ENCODE results near the gene HOXD8. TPM values are rescaled to one million over a fixed set of nuclear protein-coding genes. Genes with fewer than 3 reads are reported as not detected.

The HOXD8 gene
- total RNA-seq, 1 experiment from 2014 or later, result 0.39 TPM

DNA sequence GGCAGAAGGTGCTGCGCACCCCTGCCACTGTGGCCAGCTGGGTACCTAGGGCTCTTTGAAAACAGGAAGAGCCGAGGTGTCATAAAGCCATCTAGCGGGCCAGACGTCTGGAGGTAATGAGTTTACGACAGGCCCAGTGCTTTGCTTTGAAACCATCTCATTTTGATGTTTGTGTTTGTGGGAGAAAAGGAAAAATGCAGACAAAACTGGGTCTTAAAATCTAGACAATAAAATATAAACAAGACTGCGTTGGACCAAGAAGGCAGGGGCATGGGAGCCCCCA is 3.8 kb upstream of the HOXD8 start:
- Histone ChIP-seq H3K27me3 (ENCODE audit: insufficient read depth, low read depth) (peaks cover 51% of the 10 kb centered on the region), H3F3A (ENCODE audit: insufficient read depth, low read depth) (no peaks in the 10 kb centered on the region), H3K9me3 (ENCODE audit: insufficient read depth, low read depth) (no peaks in the 10 kb centered on the region), H3K36me3 (ENCODE audit: low read depth) (no peaks in the 10 kb centered on the region), H3K4me2 (no peak overlapping the region), H4K20me1 (ENCODE audit: insufficient read depth) (no peaks in the 10 kb centered on the region), H3K79me2 (ENCODE audit: low read depth) (no peaks in the 10 kb centered on the region), H2AFZ (no peak overlapping the region), H3K4me1 (replicated peaks; ENCODE audit: insufficient read depth) (no peaks in the 10 kb centered on the region), H3K4me3 (no peak overlapping the region), H3K27ac (no peak overlapping the region), H3K9me2 (ENCODE audit: insufficient read depth) (no peaks in the 10 kb centered on the region)
- POLR2A ChIA-PET (ENCODE audit: unreplicated experiment), result no interaction called here
- BruUV-seq (replicated peaks), result no TSS peak
- TF ChIP-seq EZH2 (IDR thresholded peaks at IDR 0.05; ENCODE audit: low read depth), result no peak
- TF ChIP-seq, protein P1, sequence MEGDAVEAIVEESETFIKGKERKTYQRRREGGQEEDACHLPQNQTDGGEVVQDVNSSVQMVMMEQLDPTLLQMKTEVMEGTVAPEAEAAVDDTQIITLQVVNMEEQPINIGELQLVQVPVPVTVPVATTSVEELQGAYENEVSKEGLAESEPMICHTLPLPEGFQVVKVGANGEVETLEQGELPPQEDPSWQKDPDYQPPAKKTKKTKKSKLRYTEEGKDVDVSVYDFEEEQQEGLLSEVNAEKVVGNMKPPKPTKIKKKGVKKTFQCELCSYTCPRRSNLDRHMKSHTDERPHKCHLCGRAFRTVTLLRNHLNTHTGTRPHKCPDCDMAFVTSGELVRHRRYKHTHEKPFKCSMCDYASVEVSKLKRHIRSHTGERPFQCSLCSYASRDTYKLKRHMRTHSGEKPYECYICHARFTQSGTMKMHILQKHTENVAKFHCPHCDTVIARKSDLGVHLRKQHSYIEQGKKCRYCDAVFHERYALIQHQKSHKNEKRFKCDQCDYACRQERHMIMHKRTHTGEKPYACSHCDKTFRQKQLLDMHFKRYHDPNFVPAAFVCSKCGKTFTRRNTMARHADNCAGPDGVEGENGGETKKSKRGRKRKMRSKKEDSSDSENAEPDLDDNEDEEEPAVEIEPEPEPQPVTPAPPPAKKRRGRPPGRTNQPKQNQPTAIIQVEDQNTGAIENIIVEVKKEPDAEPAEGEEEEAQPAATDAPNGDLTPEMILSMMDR (conservative IDR thresholded peaks at IDR 0.05), result no peak
- DNase-seq, result no peak
- intact Hi-C loops (cut with micrococcal nuclease; ENCODE audit: unreplicated experiment), result loop anchor here (2.0 to 5.0 kb wide), 3 partner anchors 329 to 1207 kb away; no protein-coding TSS in a partner anchor
- CTCF ChIA-PET, result no interaction called here

DNA sequence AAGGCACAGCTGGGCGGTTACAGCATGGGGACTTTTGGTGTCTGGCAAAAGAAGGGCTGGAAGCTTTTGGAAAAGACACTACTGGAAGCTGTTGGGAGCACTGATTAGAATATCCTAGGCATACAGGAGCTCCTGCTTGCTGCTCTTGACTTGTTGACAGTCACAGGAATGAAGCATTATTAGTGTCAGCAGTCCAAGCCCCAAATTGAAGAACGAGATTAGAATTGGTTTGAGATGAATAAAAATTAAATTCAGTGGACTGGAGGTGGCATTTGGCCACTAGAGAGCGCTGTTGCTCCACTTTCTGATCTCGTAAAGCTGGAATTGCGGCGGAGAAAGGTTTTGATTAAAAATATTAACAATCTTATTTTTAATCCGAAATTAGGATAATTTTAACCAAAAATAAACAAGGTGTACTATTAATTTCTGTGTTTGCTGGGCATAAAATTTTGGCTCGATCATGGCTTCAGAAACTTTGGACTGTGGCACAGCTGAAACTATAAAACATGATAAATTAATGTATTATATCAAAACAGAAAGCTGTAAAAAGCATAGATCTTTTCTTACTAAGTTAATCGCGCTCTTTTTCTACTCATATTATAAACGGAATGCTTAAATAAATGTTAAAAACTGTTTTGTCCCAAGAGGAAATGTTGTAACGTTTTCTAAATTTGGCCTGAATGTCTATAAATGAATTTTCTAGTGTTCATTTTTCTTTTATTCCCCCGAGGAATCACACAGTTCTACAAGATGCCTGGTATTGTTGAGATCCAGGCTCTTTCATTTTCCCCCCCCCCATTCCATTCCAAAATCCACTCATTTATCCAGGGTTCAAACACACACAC is 2.4 kb upstream of the HOXD8 start:
- H3K9me3 ChIP-seq (ENCODE audit: insufficient read depth, low read depth), result no peaks in the 10 kb centered on the region
- DNase-seq, result peak; percentile 43 to 67
- CTCF ChIA-PET, result interaction anchor here (0.6 to 2.9 kb wide), 10 partner anchors 328 to 1118 kb away, joined by 3 to 15 read pairs (median 10); no protein-coding TSS in a partner anchor
- H3F3A ChIP-seq (ENCODE audit: insufficient read depth, low read depth), result no peaks in the 10 kb centered on the region
- no peaks in the 10 kb centered on the region for H3K36me3 ChIP-seq (ENCODE audit: low read depth)
- peaks cover 52% of the 10 kb centered on the region for H3K27me3 ChIP-seq (ENCODE audit: insufficient read depth, low read depth)
- BruUV-seq (replicated peaks), result no TSS peak
- no peak overlapping the region for H3K27ac ChIP-seq
- 0 out of 2 replicates have a peak overlapping the region, but pooled peaks have one; percentile 3 for H3K4me3 ChIP-seq
- H2AFZ ChIP-seq, result no peak overlapping the region
- POLR2A ChIA-PET (ENCODE audit: unreplicated experiment), result interaction anchor here (0.7 kb wide), 1 partner anchor 1035 kb away, joined by 3 read pairs; no protein-coding TSS in a partner anchor
- peak overlapping the region; percentile 34 for H3K4me2 ChIP-seq
- intact Hi-C loops (cut with micrococcal nuclease; ENCODE audit: unreplicated experiment), result loop anchor here (1.0 to 5.0 kb wide), 8 partner anchors 328 to 1205 kb away; no protein-coding TSS in a partner anchor
- TF ChIP-seq, protein P1 (conservative IDR thresholded peaks at IDR 0.05), result peak; percentile 100
- no peak for TF ChIP-seq EZH2 (IDR thresholded peaks at IDR 0.05; ENCODE audit: low read depth)
- H3K4me1 ChIP-seq (replicated peaks; ENCODE audit: insufficient read depth), result no peaks in the 10 kb centered on the region
- H4K20me1 ChIP-seq (ENCODE audit: insufficient read depth), result no peaks in the 10 kb centered on the region
- H3K9me2 ChIP-seq (ENCODE audit: insufficient read depth), result no peaks in the 10 kb centered on the region
- no peaks in the 10 kb centered on the region for H3K79me2 ChIP-seq (ENCODE audit: low read depth)

DNA sequence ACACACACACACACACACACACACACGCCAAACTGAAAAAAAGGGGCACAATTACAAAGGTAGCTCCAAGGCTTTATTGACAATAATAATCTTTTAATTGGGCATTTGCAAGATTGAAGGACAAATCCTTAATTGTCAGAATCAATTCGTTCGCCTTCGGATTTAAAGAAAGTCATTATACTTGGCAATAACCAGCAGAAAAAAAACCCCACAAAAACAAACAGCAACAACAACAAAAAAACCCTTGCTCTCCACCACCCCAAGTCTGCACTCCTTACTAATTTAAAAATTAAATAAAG is 1.8 kb upstream of the HOXD8 start:
- H3K79me2 ChIP-seq (ENCODE audit: low read depth), result no peaks in the 10 kb centered on the region
- H3K27me3 ChIP-seq (ENCODE audit: insufficient read depth, low read depth), result peaks cover 52% of the 10 kb centered on the region
- H3K27ac ChIP-seq, result no peak overlapping the region
- TF ChIP-seq, protein P1 (conservative IDR thresholded peaks at IDR 0.05), result no peak
- TF ChIP-seq EZH2 (IDR thresholded peaks at IDR 0.05; ENCODE audit: low read depth), result no peak
- no peak for DNase-seq
- BruUV-seq (replicated peaks), result no TSS peak
- H3K4me3 ChIP-seq, result no peak overlapping the region
- H2AFZ ChIP-seq, result no peak overlapping the region
- H3F3A ChIP-seq (ENCODE audit: insufficient read depth, low read depth), result no peaks in the 10 kb centered on the region
- no peaks in the 10 kb centered on the region for H3K4me1 ChIP-seq (replicated peaks; ENCODE audit: insufficient read depth)
- intact Hi-C loops (cut with micrococcal nuclease; ENCODE audit: unreplicated experiment), result loop anchor here (1.0 to 5.0 kb wide), 8 partner anchors 327 to 1205 kb away; no protein-coding TSS in a partner anchor
- no peaks in the 10 kb centered on the region for H4K20me1 ChIP-seq (ENCODE audit: insufficient read depth)
- no peaks in the 10 kb centered on the region for H3K36me3 ChIP-seq (ENCODE audit: low read depth)
- ChIA-PET POLR2A (ENCODE audit: unreplicated experiment) (no interaction called here), CTCF (interaction anchor here (0.6 to 2.9 kb wide), 8 partner anchors 327 to 1117 kb away, joined by 3 to 15 read pairs (median 12); no protein-coding TSS in a partner anchor)
- H3K9me3 ChIP-seq (ENCODE audit: insufficient read depth, low read depth), result no peaks in the 10 kb centered on the region
- H3K4me2 ChIP-seq, result no peak overlapping the region
- H3K9me2 ChIP-seq (ENCODE audit: insufficient read depth), result no peaks in the 10 kb centered on the region
